Choroid plexus epithelial cell (primary cell): Measurements from ENCODE around the gene NMUR1.

Experiments
- DNase-seq: peaks from one replicate; pipeline ENCODE4 v3.0.0-alpha.2; 2010; ENCODE audit warnings: low read depth
- H3K4me3 ChIP-seq: 2 replicates; pipeline ENCODE4 v1.5.1; 2011; ENCODE audit warnings: low read depth, mild to moderate bottlenecking, control low read depth, low read length, moderate library complexity
- CTCF ChIP-seq: conservative IDR thresholded peaks from 2 replicates; pipeline ENCODE4 v1.5.1; 2011; ENCODE audit warnings: low read depth, mild to moderate bottlenecking, control low read depth, inconsistent platforms, low read length, moderate library complexity

The NMUR1 gene

DNA sequence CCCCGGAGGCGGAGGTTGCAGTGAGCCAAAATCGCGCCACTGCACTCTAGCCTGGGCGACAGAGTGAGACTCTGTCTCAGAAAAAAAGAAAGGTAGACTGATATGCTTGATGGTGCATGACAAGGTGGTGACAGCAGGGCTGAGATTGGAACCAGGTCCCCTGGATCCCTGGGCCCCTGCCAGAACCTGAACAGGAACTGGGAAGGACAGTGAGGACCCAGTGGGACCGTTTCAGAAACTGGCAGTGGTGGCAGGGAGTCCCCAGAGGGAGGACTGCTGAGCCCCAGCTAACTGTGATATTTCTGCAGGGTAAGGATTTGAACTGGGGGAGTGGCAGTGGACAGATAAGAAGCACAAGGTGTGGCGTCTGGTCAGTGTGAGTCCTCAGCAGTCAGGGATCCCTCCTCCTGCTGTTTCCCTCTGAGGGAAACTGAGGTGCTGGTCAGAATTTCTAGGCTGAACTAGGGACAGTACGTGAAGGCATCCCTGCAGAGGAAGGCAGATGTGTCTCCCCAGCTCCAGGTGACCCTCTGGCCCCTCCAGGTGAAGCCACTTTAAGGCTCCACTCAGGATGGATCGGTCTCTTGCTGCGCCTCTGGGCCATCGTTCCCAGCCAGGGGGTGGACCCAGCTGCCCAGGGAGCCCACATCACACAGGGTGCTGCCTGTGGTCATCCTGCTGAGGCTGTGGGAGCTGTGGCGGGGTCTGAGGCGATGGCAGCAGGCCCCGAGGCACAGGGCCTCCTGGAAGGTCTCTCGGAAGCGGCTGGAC is 5.6 kb downstream of the NMUR1 start:
- TF ChIP-seq CTCF = no peak
- no peak for DNase-seq
- no peak overlapping the region for H3K4me3 ChIP-seq

- no peak for DNase-seq
- no peak for TF ChIP-seq CTCF
- no peak overlapping the region for H3K4me3 ChIP-seq
These were observed 6.6 kb downstream of the NMUR1 start for GRCh38 chr2:231523451-231524285.

- no peak overlapping the region for H3K4me3 ChIP-seq
- peak; percentile 45 for DNase-seq
- TF ChIP-seq CTCF = no peak
These were observed 7.6 kb downstream of the NMUR1 start for GRCh38 chr2:231522418-231523180.

- no peak for DNase-seq
- no peak for TF ChIP-seq CTCF
- H3K4me3 ChIP-seq = no peak overlapping the region
These were observed 8.8 kb downstream of the NMUR1 start for GRCh38 chr2:231521443-231521842.

- TF ChIP-seq CTCF = no peak
- no peak for DNase-seq
These were observed 10.2 kb downstream of the NMUR1 start for GRCh38 chr2:231519975-231520555.

GRCh38 chr2:231518771-231519170 is 11.5 kb downstream of the NMUR1 start:
- DNase-seq = no peak
- no peak overlapping the region for H3K4me3 ChIP-seq
- TF ChIP-seq CTCF = no peak

More at GRCh38 chr2:231519975-231520555, 10.2 kb downstream of the NMUR1 start:
- no peak overlapping the region for H3K4me3 ChIP-seq
